Mammary epithelial cell (primary cell): Measurements from ENCODE around the gene REXO4.

Experiments
- EZH2 ChIP-seq: IDR thresholded peaks from 2 replicates; pipeline ENCODE4 v1.6.1; 2012; ENCODE audit warnings: low read length, inconsistent platforms, borderline replicate concordance
- TF ChIP-seq, protein P1 (sequence below), 2 donors: IDR thresholded peaks in 1 of 2; conservative IDR thresholded peaks in 1 of 2; 2 replicates each; pipeline ENCODE4 v1.5.1; 2011 to 2012; ENCODE audit warnings: inconsistent platforms in 2 of 2, low read length in 2 of 2, mild to moderate bottlenecking in 2 of 2, control low read depth in 1 of 2, low read depth in 1 of 2; ENCODE audit not compliant: insufficient read depth in 1 of 2; ENCODE audit errors: extremely low read depth in 1 of 2

DNA sequence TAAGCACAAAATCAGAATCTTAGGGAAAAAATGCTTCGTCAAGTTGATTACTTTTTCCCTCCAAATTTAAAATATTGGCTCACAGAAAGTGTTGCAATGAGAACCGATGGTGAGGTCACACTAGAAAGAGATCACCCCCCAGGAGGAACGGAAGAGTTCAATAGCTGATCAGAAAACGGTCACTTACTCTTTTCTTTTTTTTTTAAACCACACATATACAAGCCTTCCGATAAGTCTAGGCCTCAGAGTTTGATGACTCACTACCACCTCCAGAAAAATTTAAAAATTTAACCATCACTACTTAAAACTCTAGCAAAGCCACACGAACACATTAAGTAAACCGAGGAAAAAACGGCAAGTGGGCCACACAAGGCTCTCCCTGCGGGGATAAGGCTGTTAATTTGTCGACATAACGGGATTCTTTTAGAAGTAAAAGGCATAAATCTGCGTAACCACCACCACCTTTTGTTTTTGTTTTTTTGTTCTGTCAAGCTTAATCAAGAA lies 43.1 kb downstream of the REXO4 start:
- TF ChIP-seq, protein P1, sequence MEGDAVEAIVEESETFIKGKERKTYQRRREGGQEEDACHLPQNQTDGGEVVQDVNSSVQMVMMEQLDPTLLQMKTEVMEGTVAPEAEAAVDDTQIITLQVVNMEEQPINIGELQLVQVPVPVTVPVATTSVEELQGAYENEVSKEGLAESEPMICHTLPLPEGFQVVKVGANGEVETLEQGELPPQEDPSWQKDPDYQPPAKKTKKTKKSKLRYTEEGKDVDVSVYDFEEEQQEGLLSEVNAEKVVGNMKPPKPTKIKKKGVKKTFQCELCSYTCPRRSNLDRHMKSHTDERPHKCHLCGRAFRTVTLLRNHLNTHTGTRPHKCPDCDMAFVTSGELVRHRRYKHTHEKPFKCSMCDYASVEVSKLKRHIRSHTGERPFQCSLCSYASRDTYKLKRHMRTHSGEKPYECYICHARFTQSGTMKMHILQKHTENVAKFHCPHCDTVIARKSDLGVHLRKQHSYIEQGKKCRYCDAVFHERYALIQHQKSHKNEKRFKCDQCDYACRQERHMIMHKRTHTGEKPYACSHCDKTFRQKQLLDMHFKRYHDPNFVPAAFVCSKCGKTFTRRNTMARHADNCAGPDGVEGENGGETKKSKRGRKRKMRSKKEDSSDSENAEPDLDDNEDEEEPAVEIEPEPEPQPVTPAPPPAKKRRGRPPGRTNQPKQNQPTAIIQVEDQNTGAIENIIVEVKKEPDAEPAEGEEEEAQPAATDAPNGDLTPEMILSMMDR (conservative IDR thresholded peaks at IDR 0.05 in 1 of 2, IDR thresholded peaks at IDR 0.05 in 1 of 2; ENCODE audit: extremely low read depth in 1 of 2, insufficient read depth in 1 of 2, low read depth in 1 of 2, low read length in 2 of 2), result no peak
- TF ChIP-seq EZH2, result no peak
